DOHH2 (cell line): ENCODE results near the gene PAGE2B.

ENCODE experiments used
- H3F3A ChIP-seq: fragments of 200-600 bp; sonication (generic), shearing (Covaris generic); 2 replicates; pipeline ENCODE4 v1.6.0; 2016; ENCODE audit warnings: antibody characterized with exemption, mild to moderate bottlenecking; ENCODE audit not compliant: control insufficient read depth, insufficient read depth
- H3K27ac ChIP-seq: fragments of 200-600 bp; sonication (generic); 2 replicates; pipeline ENCODE4 v1.5.1; 2014; ENCODE audit warnings: low read depth, mild to moderate bottlenecking, low read length, moderate library complexity
- H3K27me3 ChIP-seq: fragments of 200-600 bp; sonication (generic); 2 replicates; pipeline ENCODE4 v1.6.1; 2014; ENCODE audit warnings: mild to moderate bottlenecking, low read length, mixed read lengths; ENCODE audit not compliant: control insufficient read depth
- H3K36me3 ChIP-seq: fragments of 200-600 bp; sonication (generic); 2 replicates; pipeline ENCODE4 v1.6.1; 2014; ENCODE audit warnings: mild to moderate bottlenecking, low read length, moderate library complexity, mixed read lengths; ENCODE audit not compliant: control insufficient read depth
- H3K4me1 ChIP-seq: fragments of 200-600 bp; sonication (generic); 2 replicates; pipeline ENCODE4 v1.6.1; 2014; ENCODE audit warnings: mild to moderate bottlenecking, low read length, mixed read lengths; ENCODE audit not compliant: control insufficient read depth
- H3K4me2 ChIP-seq: fragments of 200-600 bp; sonication (generic); 2 replicates; pipeline ENCODE4 v1.6.0; 2014; ENCODE audit warnings: mild to moderate bottlenecking, low read length, moderate library complexity
- H3K4me3 ChIP-seq: fragments of 200-600 bp; sonication (generic); 2 replicates; pipeline ENCODE4 v1.5.1; 2014; ENCODE audit warnings: mild to moderate bottlenecking, low read length, mixed read lengths
- H3K79me2 ChIP-seq: fragments of 200-600 bp; sonication (generic); 2 replicates; pipeline ENCODE4 v1.6.1; 2014; ENCODE audit warnings: mild to moderate bottlenecking, low read length, mixed read lengths; ENCODE audit not compliant: control insufficient read depth
- H3K9me2 ChIP-seq: fragments of 200-600 bp; sonication (generic); replicated peaks from 2 replicates; pipeline ENCODE4 v1.6.1; 2014; ENCODE audit warnings: mild to moderate bottlenecking, low read length, mixed read lengths; ENCODE audit not compliant: control insufficient read depth
- H3K9me3 ChIP-seq: fragments of 200-600 bp; sonication (generic); 2 replicates; pipeline ENCODE4 v1.6.1; 2014; ENCODE audit warnings: antibody characterized with exemption, low read length, mixed read lengths; ENCODE audit not compliant: control insufficient read depth, insufficient read depth
- H4K20me1 ChIP-seq: fragments of 200-600 bp; sonication (generic); 2 replicates; pipeline ENCODE4 v1.6.0; 2014; ENCODE audit warnings: low read depth, mild to moderate bottlenecking, antibody characterized with exemption, low read length, moderate library complexity; ENCODE audit not compliant: control insufficient read depth, insufficient read depth
- EZH2phosphoT487 ChIP-seq: fragments of 200-600 bp; sonication (generic); IDR thresholded peaks from 2 replicates; pipeline ENCODE4 v1.6.1; 2017; ENCODE audit warnings: borderline replicate concordance, mild to moderate bottlenecking, antibody characterized with exemption, low read length, moderate library complexity, mixed read lengths
- TF ChIP-seq, protein P1 (sequence below): fragments of 200-600 bp; sonication (generic); IDR thresholded peaks from one replicate; pipeline ENCODE4 v1.5.1; 2014; ENCODE audit warnings: antibody characterized with exemption, mild to moderate bottlenecking, low read depth, low read length; ENCODE audit not compliant: poor library complexity, severe bottlenecking

Gene PAGE2B

DNA sequence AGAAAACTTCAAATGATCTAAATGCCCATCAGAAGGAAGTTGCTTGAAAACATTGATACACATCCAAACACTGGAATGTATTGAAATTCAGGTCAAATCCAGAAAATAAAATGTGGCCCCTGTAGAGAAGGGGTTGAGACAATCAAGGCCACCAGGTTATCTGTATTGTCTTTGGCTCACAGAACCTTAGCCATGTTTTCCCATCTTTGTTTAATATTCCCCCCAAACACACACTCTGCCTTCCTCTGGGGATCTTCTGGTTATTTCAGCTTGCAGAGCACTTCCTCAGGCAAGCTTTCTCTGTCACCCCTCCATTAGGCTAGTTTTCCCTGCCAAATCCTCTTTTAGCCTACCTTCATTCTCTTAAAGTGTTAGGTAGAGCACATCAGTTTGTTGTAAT, 44.4 kb downstream of the PAGE2B start:
- Histone ChIP-seq H3K79me2 (no peaks in the 10 kb centered on the region), H3K9me3 (no peaks in the 10 kb centered on the region), H3K4me1 (no peaks in the 10 kb centered on the region), H3K36me3 (no peaks in the 10 kb centered on the region), H3K9me2 (no peaks in the 10 kb centered on the region), H3F3A (no peaks in the 10 kb centered on the region), H3K4me2 (no peak overlapping the region), H3K4me3 (no peak overlapping the region), H3K27me3 (no peaks in the 10 kb centered on the region), H4K20me1 (no peaks in the 10 kb centered on the region), H3K27ac (no peak overlapping the region)
- TF ChIP-seq, protein P1, sequence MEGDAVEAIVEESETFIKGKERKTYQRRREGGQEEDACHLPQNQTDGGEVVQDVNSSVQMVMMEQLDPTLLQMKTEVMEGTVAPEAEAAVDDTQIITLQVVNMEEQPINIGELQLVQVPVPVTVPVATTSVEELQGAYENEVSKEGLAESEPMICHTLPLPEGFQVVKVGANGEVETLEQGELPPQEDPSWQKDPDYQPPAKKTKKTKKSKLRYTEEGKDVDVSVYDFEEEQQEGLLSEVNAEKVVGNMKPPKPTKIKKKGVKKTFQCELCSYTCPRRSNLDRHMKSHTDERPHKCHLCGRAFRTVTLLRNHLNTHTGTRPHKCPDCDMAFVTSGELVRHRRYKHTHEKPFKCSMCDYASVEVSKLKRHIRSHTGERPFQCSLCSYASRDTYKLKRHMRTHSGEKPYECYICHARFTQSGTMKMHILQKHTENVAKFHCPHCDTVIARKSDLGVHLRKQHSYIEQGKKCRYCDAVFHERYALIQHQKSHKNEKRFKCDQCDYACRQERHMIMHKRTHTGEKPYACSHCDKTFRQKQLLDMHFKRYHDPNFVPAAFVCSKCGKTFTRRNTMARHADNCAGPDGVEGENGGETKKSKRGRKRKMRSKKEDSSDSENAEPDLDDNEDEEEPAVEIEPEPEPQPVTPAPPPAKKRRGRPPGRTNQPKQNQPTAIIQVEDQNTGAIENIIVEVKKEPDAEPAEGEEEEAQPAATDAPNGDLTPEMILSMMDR = no peak
- TF ChIP-seq EZH2phosphoT487 = no peak

DNA sequence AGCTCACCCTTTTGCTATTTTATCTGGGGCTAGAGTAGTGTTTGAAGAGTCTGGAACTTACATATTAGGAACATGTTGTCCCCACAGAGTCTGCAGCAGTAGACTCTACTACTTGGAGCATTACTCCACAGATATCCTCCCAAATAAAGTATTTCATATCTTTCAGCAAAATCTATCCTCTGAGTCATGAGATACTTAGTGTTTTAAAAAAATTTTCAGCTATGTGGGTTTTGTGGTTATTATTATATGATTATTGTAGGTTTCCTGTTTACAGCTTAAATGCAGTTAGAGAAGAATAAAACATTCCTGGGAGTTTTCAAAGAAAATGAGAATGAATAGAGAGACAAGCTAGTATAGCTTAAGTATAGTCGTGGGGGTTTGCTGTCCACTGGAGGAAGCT, 44.9 kb downstream of the PAGE2B start:
- H3K4me2 ChIP-seq = no peak overlapping the region
- H3K4me3 ChIP-seq = no peak overlapping the region
- H3K36me3 ChIP-seq = no peaks in the 10 kb centered on the region
- H3K9me2 ChIP-seq = no peaks in the 10 kb centered on the region
- no peaks in the 10 kb centered on the region for H3K27me3 ChIP-seq
- no peaks in the 10 kb centered on the region for H3F3A ChIP-seq
- TF ChIP-seq, protein P1 = no peak
- no peak for TF ChIP-seq EZH2phosphoT487
- H3K9me3 ChIP-seq = no peaks in the 10 kb centered on the region
- H3K4me1 ChIP-seq = no peaks in the 10 kb centered on the region
- no peak overlapping the region for H3K27ac ChIP-seq
- no peaks in the 10 kb centered on the region for H3K79me2 ChIP-seq
- H4K20me1 ChIP-seq = no peaks in the 10 kb centered on the region

DNA sequence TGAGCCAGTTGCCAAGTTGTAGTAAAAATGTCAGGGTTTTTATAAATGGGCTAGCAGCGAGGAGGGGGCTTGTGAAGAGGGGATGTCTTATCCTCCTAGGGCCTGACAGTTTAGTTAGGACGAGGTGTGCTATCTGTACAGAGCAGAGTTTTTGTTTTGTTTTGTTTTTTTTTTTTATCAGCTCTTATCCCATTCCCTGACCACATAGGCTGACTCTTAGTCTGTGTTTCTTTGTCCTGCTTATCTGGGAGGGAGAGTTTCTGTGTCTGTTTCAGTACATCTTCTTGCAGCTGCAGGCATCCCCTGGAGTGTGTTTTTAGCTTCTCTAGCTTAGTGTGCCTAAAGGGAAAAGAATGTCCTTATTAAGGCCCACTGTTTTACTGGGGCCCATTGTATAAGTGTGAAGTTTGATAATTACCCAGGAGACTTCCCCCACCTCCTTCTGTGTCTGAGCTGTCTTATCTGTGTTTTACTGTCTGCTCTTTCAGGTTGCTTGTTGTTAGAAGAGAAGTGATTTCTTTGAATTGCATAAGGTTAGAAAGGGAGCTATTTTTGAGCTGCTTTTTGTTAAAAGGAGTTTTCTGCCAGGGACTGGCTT, 46.0 kb downstream of the PAGE2B start:
- Histone ChIP-seq H3K4me1 (no peaks in the 10 kb centered on the region), H3F3A (no peaks in the 10 kb centered on the region), H3K79me2 (no peaks in the 10 kb centered on the region), H3K4me2 (no peak overlapping the region), H3K9me2 (no peaks in the 10 kb centered on the region), H3K9me3 (no peaks in the 10 kb centered on the region), H4K20me1 (no peaks in the 10 kb centered on the region), H3K36me3 (no peaks in the 10 kb centered on the region), H3K27ac (no peak overlapping the region), H3K4me3 (no peak overlapping the region), H3K27me3 (no peaks in the 10 kb centered on the region)
- no peak for TF ChIP-seq EZH2phosphoT487
- TF ChIP-seq, protein P1 = no peak
